Measurements from ENCODE around the gene SPATA12.

The SPATA12 gene

DNA sequence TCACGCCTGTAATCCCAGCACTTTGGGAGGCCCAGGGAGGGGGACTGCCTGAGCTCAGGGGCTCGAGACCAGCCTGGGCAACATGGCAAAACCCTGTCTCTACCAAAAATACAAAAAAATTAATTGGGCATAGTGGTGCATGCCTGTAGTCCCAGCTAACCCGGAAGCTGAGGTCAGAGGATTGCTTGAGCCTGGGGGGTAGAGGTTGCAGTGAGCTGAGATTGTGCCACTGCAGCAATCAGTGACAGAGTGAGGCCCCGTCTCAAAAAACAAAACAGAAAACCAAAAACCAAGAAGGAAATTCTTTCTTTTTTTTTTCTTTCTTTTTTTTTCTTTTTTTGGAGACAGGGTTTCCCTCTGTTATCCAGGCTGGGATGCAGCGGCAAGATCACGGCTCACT lies 3.5 kb downstream of the SPATA12 start:
- Mint-ChIP-seq H3K4me1 (peaks cover 12 to 17% of the 10 kb centered on the region in 2 donors), H3K27me3 (peaks cover 35 to 40% of the 10 kb centered on the region in 2 donors), H3K27ac (no peak overlapping the region), H3K9me3 (no peaks in the 10 kb centered on the region), H3K4me3 (no peak overlapping the region), H3K36me3 (peaks cover 0 to 5% of the 10 kb centered on the region in 2 donors)
- no peak for DNase-seq
- no peak for ATAC-seq (replicated peaks)

GRCh38 chr3:57064572-57064971 lies 4.1 kb downstream of the SPATA12 start:
- Mint-ChIP-seq H3K9me3 (no peaks in the 10 kb centered on the region), H3K27ac (no peak overlapping the region)

DNA sequence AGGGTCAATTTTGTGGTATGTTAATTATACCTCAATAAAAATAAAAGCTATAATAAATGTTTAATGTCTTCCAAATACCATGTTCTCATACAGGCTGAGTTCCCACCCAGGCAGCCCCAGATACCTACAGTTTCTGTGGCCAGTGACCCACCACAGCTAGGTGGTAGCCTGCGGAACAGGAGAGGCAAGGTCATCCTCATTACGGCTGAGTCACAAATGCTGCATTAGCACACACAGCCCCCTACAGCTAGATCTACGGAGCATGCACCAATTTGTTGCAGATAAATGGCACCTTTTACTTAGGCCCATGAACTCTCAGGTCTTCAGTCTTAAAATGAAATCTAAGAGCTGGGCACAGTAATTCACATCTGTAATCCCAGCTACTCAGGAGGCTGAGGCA lies 5.1 kb downstream of the SPATA12 start:
- H3K4me3 Mint-ChIP-seq, result no peak overlapping the region
- H3K9me3 Mint-ChIP-seq, result no peaks in the 10 kb centered on the region
- DNase-seq (no peak), ATAC-seq (replicated peaks) (no peak)
- H3K4me1 Mint-ChIP-seq, result peaks cover 16 to 17% of the 10 kb centered on the region in 2 donors
- peaks cover 42% of the 10 kb centered on the region in 2 donors for H3K27me3 Mint-ChIP-seq
- no peak overlapping the region for H3K27ac Mint-ChIP-seq
- peaks cover 0 to 5% of the 10 kb centered on the region in 2 donors for H3K36me3 Mint-ChIP-seq

More at GRCh38 chr3:57064572-57064971, 4.1 kb downstream of the SPATA12 start:
- no peak overlapping the region for H3K4me3 Mint-ChIP-seq
- peaks cover 0 to 5% of the 10 kb centered on the region in 2 donors for H3K36me3 Mint-ChIP-seq
- H3K27me3 Mint-ChIP-seq, result peaks cover 35 to 38% of the 10 kb centered on the region in 2 donors
- peaks cover 16 to 18% of the 10 kb centered on the region in 2 donors for H3K4me1 Mint-ChIP-seq
- DNase-seq (no peak), ATAC-seq (replicated peaks) (no peak)

GRCh38 chr3:57066471-57066870 lies 6.0 kb downstream of the SPATA12 start:
- no peak overlapping the region for H3K4me3 Mint-ChIP-seq
- no peak for ATAC-seq (replicated peaks)
- H3K36me3 Mint-ChIP-seq, result peaks cover 0 to 5% of the 10 kb centered on the region in 2 donors
- no peak for DNase-seq
- H3K4me1 Mint-ChIP-seq, result peaks cover 16 to 17% of the 10 kb centered on the region in 2 donors
- no peak overlapping the region for H3K27ac Mint-ChIP-seq
- peaks cover 35 to 47% of the 10 kb centered on the region in 2 donors for H3K27me3 Mint-ChIP-seq
- no peaks in the 10 kb centered on the region for H3K9me3 Mint-ChIP-seq

DNA sequence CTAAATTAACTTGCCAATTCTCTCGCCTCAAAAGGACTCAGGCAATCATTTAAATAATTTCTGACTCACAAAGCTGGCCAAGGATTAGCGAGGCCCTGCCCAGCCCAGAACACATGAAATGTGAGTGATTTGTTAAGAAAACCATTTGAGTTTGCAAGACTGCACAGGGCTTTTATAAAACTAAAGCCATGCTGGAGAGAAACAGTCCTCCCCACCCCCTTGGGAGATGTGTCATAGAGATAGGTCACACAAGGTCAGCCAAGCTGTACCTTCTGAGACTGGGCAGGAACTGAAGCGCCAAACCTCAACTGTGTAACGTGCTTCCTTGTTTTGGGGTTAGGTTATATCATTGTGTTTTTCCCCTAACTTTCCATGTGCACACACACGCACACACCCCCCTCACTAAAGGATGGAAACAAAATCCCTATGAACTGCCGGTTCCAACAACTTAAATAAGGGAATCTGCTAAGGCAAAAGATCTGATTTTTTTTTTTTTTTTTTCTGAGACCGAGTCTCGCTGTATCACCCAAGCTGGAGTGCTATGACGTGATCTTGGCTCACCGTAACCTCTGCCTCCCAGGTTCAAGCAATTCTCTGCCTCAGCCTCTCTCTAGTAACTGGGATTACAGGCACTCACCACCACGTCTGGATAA lies 8.1 kb downstream of the SPATA12 start:
- DNase-seq, result peak; percentile 85
- peak overlapping the region; percentile 86 for H3K27ac Mint-ChIP-seq
- H3K27me3 Mint-ChIP-seq, result peaks cover 27 to 39% of the 10 kb centered on the region in 2 donors
- H3K4me1 Mint-ChIP-seq, result peaks cover 10 to 16% of the 10 kb centered on the region in 2 donors
- H3K9me3 Mint-ChIP-seq, result no peaks in the 10 kb centered on the region
- peak overlapping the region; percentile 39 to 51 for H3K4me3 Mint-ChIP-seq
- ATAC-seq (replicated peaks), result peak; percentile 100
- no peaks in the 10 kb centered on the region for H3K36me3 Mint-ChIP-seq

DNA sequence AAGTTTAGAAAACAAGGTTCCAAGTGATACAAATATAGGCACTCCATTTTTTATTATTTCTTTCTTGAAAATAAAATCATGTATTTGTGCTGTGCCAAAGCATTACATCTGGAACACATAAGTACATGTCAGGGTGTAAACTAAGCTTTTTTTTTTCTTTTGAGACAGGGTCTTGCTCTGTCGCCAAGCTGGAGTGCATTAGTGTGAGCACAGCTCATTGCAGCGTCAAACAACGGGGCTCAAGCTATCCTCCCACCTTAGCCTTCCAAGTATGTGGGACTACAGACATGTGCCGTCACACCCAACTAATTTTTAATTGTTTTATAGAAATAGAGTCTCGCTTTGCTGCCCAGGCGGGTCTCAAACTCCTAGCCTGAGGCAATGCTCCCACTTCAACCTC lies 9.0 kb downstream of the SPATA12 start:
- no peak overlapping the region for H3K4me3 Mint-ChIP-seq
- DNase-seq (no peak), ATAC-seq (replicated peaks) (no peak)
- H3K27ac Mint-ChIP-seq, result peak overlapping the region; percentile 86
- H3K4me1 Mint-ChIP-seq, result peaks cover 15 to 22% of the 10 kb centered on the region in 2 donors
- H3K27me3 Mint-ChIP-seq, result peaks cover 30 to 37% of the 10 kb centered on the region in 2 donors
- H3K9me3 Mint-ChIP-seq, result no peaks in the 10 kb centered on the region
- H3K36me3 Mint-ChIP-seq, result no peaks in the 10 kb centered on the region

DNA sequence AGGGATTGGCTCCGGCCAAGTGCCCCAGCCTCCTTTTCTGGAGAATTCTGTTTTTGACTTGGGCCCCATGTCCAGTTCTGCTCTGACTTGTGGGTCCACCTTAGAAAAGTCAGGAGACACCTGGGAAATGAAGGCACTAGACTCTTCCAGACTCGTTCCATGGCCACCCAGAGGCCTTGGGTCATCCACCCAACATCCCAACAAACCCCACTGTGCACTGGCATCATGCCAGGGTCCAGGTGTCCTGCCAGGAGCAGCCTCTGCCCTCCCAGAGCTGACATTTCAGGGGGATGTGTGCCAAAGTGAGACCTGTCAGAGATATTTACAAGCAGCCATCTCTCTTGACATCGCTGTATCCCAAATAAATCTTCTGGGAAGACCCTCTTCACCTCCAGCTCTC lies 13.2 kb downstream of the SPATA12 start:
- Mint-ChIP-seq H3K36me3 (no peaks in the 10 kb centered on the region), H3K9me3 (no peaks in the 10 kb centered on the region), H3K27me3 (peaks cover 51 to 69% of the 10 kb centered on the region in 2 donors), H3K27ac (no peak overlapping the region), H3K4me3 (no peak overlapping the region), H3K4me1 (peaks cover 27 to 31% of the 10 kb centered on the region in 2 donors)
- DNase-seq, result no peak
- no peak for ATAC-seq (replicated peaks)

- H3K36me3 Mint-ChIP-seq, result no peaks in the 10 kb centered on the region
- H3K9me3 Mint-ChIP-seq, result no peaks in the 10 kb centered on the region
- H3K4me1 Mint-ChIP-seq, result peaks cover 26% of the 10 kb centered on the region in 2 donors
- peaks cover 51 to 69% of the 10 kb centered on the region in 2 donors for H3K27me3 Mint-ChIP-seq
- ATAC-seq (replicated peaks) (no peak), DNase-seq (no peak)
- H3K4me3 Mint-ChIP-seq, result no peak overlapping the region
- no peak overlapping the region for H3K27ac Mint-ChIP-seq
Observed at GRCh38 chr3:57074135-57074534, 13.7 kb downstream of the SPATA12 start.

DNA sequence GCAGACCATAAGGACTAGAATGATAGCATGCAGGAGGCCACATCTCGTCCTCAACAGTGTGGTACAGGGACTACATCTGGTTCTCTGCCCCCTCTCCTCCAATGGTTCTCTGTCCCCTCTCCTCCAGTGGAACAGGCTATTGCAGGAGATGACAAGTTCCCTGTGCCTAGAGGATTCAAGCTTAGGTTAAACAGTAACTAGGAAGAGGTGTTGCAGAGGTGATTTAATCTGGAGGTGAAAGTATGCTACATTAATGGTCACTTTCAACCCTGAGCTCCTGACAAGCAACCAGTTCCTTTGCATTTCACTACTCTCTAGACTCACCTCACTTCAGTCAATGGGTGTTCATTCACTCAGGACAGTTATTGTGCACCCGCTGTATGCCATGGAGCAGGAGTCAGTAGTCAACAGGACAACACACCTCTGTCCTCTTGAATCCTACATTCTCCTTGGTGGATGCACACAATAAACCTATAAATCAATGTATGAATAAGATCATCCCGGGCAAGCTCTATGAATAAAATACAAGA lies 16.0 kb downstream of the SPATA12 start:
- Mint-ChIP-seq H3K4me3 (no peak overlapping the region), H3K4me1 (peaks cover 23 to 24% of the 10 kb centered on the region in 2 donors), H3K36me3 (no peaks in the 10 kb centered on the region), H3K27ac (no peak overlapping the region), H3K27me3 (peaks cover 55 to 72% of the 10 kb centered on the region in 2 donors), H3K9me3 (no peaks in the 10 kb centered on the region)
- no peak for DNase-seq
- no peak for ATAC-seq (replicated peaks)

GRCh38 chr3:57077630-57078343 lies 17.3 kb downstream of the SPATA12 start:
- no peak for DNase-seq
- Mint-ChIP-seq H3K4me1 (peaks cover 23 to 24% of the 10 kb centered on the region in 2 donors), H3K27me3 (peaks cover 49 to 66% of the 10 kb centered on the region in 2 donors), H3K27ac (no peak overlapping the region), H3K36me3 (no peaks in the 10 kb centered on the region), H3K4me3 (peak overlapping the region; percentile 75 to 79), H3K9me3 (no peaks in the 10 kb centered on the region)
- peak; percentile 3 to 4 for ATAC-seq (replicated peaks)

DNA sequence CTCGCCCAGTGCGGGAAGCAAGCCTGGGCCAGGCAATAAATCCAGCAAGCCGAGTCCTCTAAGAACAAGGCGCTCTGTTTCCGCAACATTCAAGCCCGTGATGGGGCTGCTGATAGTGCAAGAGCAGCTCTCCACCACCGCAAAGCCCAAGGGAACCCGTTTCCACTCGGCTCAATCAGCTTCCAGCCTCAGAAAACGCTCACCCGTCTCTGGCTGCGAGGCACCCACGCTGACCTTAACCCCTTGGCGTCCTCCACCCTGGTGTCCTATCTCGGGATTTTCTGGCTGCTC lies 17.8 kb downstream of the SPATA12 start:
- H3K4me1 Mint-ChIP-seq, result peaks cover 23 to 24% of the 10 kb centered on the region in 2 donors
- H3K9me3 Mint-ChIP-seq, result no peaks in the 10 kb centered on the region
- peak overlapping the region; percentile 75 to 79 for H3K4me3 Mint-ChIP-seq
- no peaks in the 10 kb centered on the region for H3K36me3 Mint-ChIP-seq
- no peak overlapping the region for H3K27ac Mint-ChIP-seq
- DNase-seq (peak; percentile 61), ATAC-seq (replicated peaks) (peak; percentile 81 to 83)
- peaks cover 46 to 64% of the 10 kb centered on the region in 2 donors for H3K27me3 Mint-ChIP-seq

- DNase-seq (peak; percentile 6), ATAC-seq (replicated peaks) (peak; percentile 28 to 46)
- Mint-ChIP-seq H3K4me3 (peak overlapping the region; percentile 75 to 79), H3K27me3 (peaks cover 43 to 63% of the 10 kb centered on the region in 2 donors), H3K9me3 (no peaks in the 10 kb centered on the region), H3K4me1 (peaks cover 23 to 24% of the 10 kb centered on the region in 2 donors), H3K27ac (no peak overlapping the region), H3K36me3 (no peaks in the 10 kb centered on the region)
Observed at GRCh38 chr3:57078635-57079473, 18.4 kb downstream of the SPATA12 start.

- ATAC-seq (replicated peaks), result no peak
- no peaks in the 10 kb centered on the region for H3K36me3 Mint-ChIP-seq
- no peaks in the 10 kb centered on the region for H3K9me3 Mint-ChIP-seq
- H3K27ac Mint-ChIP-seq, result no peak overlapping the region
- DNase-seq, result no peak
- peaks cover 17 to 18% of the 10 kb centered on the region in 2 donors for H3K4me1 Mint-ChIP-seq
- peaks cover 37 to 60% of the 10 kb centered on the region in 2 donors for H3K27me3 Mint-ChIP-seq
- H3K4me3 Mint-ChIP-seq, result peak overlapping the region; percentile 11 to 13
Observed at GRCh38 chr3:57079474-57079831, 19.0 kb downstream of the SPATA12 start.

- peak overlapping the region; percentile 10 to 29 for H3K4me3 Mint-ChIP-seq
Observed at GRCh38 chr3:57080171-57080570, 19.7 kb downstream of the SPATA12 start.

More at GRCh38 chr3:57080171-57080570, 19.7 kb downstream of the SPATA12 start:
- H3K27ac Mint-ChIP-seq, result no peak overlapping the region
- H3K36me3 Mint-ChIP-seq, result no peaks in the 10 kb centered on the region
- H3K4me1 Mint-ChIP-seq, result peaks cover 11% of the 10 kb centered on the region in 2 donors
- peaks cover 30 to 53% of the 10 kb centered on the region in 2 donors for H3K27me3 Mint-ChIP-seq
- H3K9me3 Mint-ChIP-seq, result no peaks in the 10 kb centered on the region
- DNase-seq (no peak), ATAC-seq (replicated peaks) (no peak)
